Neural cell (in vitro differentiated cells): ENCODE data around the gene ARNT2. TPM values are rescaled to one million over a fixed set of nuclear protein-coding genes. Genes with fewer than 3 reads are reported as not detected.

Experiments used
- H2AFZ ChIP-seq: fragments of 200-600, 300-800 bp; sonication (generic), shearing (Covaris generic); 2 replicates; pipeline ENCODE4 v1.6.0; 2014; ENCODE audit warnings: low read depth, mild to moderate bottlenecking, antibody characterized with exemption, low read length, moderate library complexity
- H3F3A ChIP-seq: fragments of 200-600 bp; shearing (Covaris generic); 2 replicates; pipeline ENCODE4 v1.6.1; 2016; ENCODE audit warnings: mild to moderate bottlenecking, moderate library complexity, mixed read lengths, antibody characterized with exemption, low read length; ENCODE audit not compliant: insufficient read depth, poor library complexity, severe bottlenecking
- H3K27ac ChIP-seq: fragments of 200-600, 300-800 bp; sonication (generic), shearing (Covaris generic); 2 replicates; pipeline ENCODE4 v1.5.1; 2014; ENCODE audit warnings: mild to moderate bottlenecking, low read length, moderate library complexity
- H3K27me3 ChIP-seq: fragments of 300-800, 200-600 bp; sonication (generic), shearing (Covaris generic); 2 replicates; pipeline ENCODE4 v1.6.0; 2014; ENCODE audit warnings: mild to moderate bottlenecking, low read depth, low read length, moderate library complexity; ENCODE audit not compliant: insufficient read depth
- H3K36me3 ChIP-seq: fragments of 300-800, 200-600 bp; sonication (generic), shearing (Covaris generic); 2 replicates; pipeline ENCODE4 v1.5.1; 2014; ENCODE audit warnings: mild to moderate bottlenecking, antibody characterized with exemption, low read length, moderate library complexity; ENCODE audit not compliant: insufficient read depth
- H3K4me2 ChIP-seq: fragments of 300-800, 200-600 bp; sonication (generic), shearing (Covaris generic); 2 replicates; pipeline ENCODE4 v1.6.0; 2014; ENCODE audit warnings: mild to moderate bottlenecking, low read length
- H3K4me3 ChIP-seq: fragments of 300-800, 200-600 bp; sonication (generic), shearing (Covaris generic); 2 replicates; pipeline ENCODE4 v1.5.1; 2014; ENCODE audit warnings: mild to moderate bottlenecking, low read length, moderate library complexity
- H3K79me2 ChIP-seq: fragments of 200-600 bp; shearing (Covaris generic); replicated peaks from 2 replicates; pipeline ENCODE4 v1.6.0; 2014; ENCODE audit warnings: mild to moderate bottlenecking, low read length, moderate library complexity; ENCODE audit not compliant: insufficient read depth
- H3K9ac ChIP-seq: fragments of 300-800, 200-600 bp; sonication (generic), shearing (Covaris generic); 2 replicates; pipeline ENCODE4 v1.6.1; 2016; ENCODE audit warnings: mild to moderate bottlenecking, low read length, mixed read lengths
- H3K9me2 ChIP-seq: fragments of 200-600 bp; shearing (Covaris generic); 2 replicates; pipeline ENCODE4 v1.6.1; 2016; ENCODE audit warnings: mild to moderate bottlenecking, low read length, mixed read lengths; ENCODE audit not compliant: insufficient read depth
- H3K9me3 ChIP-seq: fragments of 200-600, 300-800 bp; sonication (generic), shearing (Covaris generic); 2 replicates; pipeline ENCODE4 v1.6.1; 2016; ENCODE audit warnings: mild to moderate bottlenecking, mixed run types, low read length, moderate library complexity, mixed read lengths
- H4K20me1 ChIP-seq: fragments of 200-600 bp; shearing (Covaris generic); 2 replicates; pipeline ENCODE4 v1.6.1; 2016; ENCODE audit warnings: mild to moderate bottlenecking, mixed run types; ENCODE audit not compliant: insufficient read depth
- EP300 ChIP-seq: fragments of 450-650 bp; conservative IDR thresholded peaks from 2 replicates; pipeline ENCODE4 v1.6.1; 2014; ENCODE audit warnings: antibody characterized with exemption, mild to moderate bottlenecking, moderate library complexity; ENCODE audit not compliant: poor library complexity, severe bottlenecking
- EZH2 ChIP-seq: fragments of 200-600, 300-800 bp; shearing (Covaris generic), sonication (generic); IDR thresholded peaks from 2 replicates; pipeline ENCODE4 v1.6.1; 2014; ENCODE audit warnings: antibody characterized with exemption, low read length, borderline replicate concordance, mild to moderate bottlenecking; ENCODE audit not compliant: insufficient read depth, poor library complexity, severe bottlenecking
- MXI1 ChIP-seq: fragments of 450-650 bp; conservative IDR thresholded peaks from 2 replicates; pipeline ENCODE4 v1.6.1; 2014; ENCODE audit warnings: antibody characterized with exemption, mild to moderate bottlenecking; ENCODE audit not compliant: poor library complexity, severe bottlenecking
- POLR2AphosphoS5 ChIP-seq: IDR thresholded peaks from 2 replicates; pipeline ENCODE4 v1.6.1; 2012
- RAD21 ChIP-seq: fragments of 450-650 bp; conservative IDR thresholded peaks from 2 replicates; pipeline ENCODE4 v1.6.1; 2014; ENCODE audit warnings: antibody characterized with exemption, mild to moderate bottlenecking, moderate library complexity
- SMC3 ChIP-seq: fragments of 450-650 bp; conservative IDR thresholded peaks from 2 replicates; pipeline ENCODE4 v1.6.1; 2014; ENCODE audit warnings: antibody characterized with exemption, mild to moderate bottlenecking, moderate library complexity; ENCODE audit not compliant: poor library complexity
- TAF1 ChIP-seq: IDR thresholded peaks from 2 replicates; pipeline ENCODE4 v1.6.1; 2012; ENCODE audit warnings: low read depth
- polyA plus RNA-seq: library from polyadenylated mRNA; depleted of rRNA; stranded (reverse); fragments of >200 nt; gene quantifications from 2 replicates; pipeline ENCODE4 v1.2.3, GENCODE V29; 2014
- TF ChIP-seq, protein P1 (sequence below): IDR thresholded peaks from 2 replicates; pipeline ENCODE4 v1.6.1; 2012; ENCODE audit warnings: borderline replicate concordance
- TF ChIP-seq, protein P2 (sequence below): fragments of 450-650 bp; IDR thresholded peaks from 2 replicates; pipeline ENCODE4 v1.5.1; 2014; ENCODE audit warnings: antibody characterized with exemption, mild to moderate bottlenecking, moderate library complexity; ENCODE audit not compliant: poor library complexity, severe bottlenecking

The ARNT2 gene
- polyA plus RNA-seq, 1 donor from 2014 or later = 41.2 TPM

DNA sequence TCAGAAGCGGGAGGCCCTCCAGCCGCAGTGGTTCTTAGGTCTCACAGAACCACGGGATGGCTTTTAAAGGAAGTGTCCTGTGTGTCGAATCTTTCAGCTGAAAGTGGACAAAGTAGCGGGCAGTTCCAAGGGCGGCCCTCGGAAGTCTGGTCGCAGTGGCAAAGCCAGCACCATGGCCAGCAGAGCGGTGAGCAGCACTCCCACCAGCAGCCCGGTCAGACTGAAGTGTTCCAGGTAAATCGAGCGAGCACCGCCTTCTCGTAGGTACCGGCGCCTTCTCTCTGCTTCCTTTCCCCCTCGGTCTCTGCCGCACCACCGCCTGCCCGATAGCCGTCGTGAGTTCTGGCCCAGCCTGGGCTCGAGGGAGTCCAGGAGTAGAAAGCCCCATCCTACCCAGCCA lies 187.3 kb downstream of the ARNT2 start:
- H3K79me2 ChIP-seq = no peaks in the 10 kb centered on the region
- H3K4me2 ChIP-seq = no peak overlapping the region
- H3K9me2 ChIP-seq = no peaks in the 10 kb centered on the region
- no peak overlapping the region for H2AFZ ChIP-seq
- H3K36me3 ChIP-seq = peaks cover 8% of the 10 kb centered on the region
- H3K9ac ChIP-seq = no peak overlapping the region
- H3K27me3 ChIP-seq = no peaks in the 10 kb centered on the region
- TF ChIP-seq TAF1 (no peak), EZH2 (no peak), RAD21 (no peak), POLR2AphosphoS5 (no peak), MXI1 (no peak), SMC3 (no peak), EP300 (no peak)
- TF ChIP-seq, protein P1, sequence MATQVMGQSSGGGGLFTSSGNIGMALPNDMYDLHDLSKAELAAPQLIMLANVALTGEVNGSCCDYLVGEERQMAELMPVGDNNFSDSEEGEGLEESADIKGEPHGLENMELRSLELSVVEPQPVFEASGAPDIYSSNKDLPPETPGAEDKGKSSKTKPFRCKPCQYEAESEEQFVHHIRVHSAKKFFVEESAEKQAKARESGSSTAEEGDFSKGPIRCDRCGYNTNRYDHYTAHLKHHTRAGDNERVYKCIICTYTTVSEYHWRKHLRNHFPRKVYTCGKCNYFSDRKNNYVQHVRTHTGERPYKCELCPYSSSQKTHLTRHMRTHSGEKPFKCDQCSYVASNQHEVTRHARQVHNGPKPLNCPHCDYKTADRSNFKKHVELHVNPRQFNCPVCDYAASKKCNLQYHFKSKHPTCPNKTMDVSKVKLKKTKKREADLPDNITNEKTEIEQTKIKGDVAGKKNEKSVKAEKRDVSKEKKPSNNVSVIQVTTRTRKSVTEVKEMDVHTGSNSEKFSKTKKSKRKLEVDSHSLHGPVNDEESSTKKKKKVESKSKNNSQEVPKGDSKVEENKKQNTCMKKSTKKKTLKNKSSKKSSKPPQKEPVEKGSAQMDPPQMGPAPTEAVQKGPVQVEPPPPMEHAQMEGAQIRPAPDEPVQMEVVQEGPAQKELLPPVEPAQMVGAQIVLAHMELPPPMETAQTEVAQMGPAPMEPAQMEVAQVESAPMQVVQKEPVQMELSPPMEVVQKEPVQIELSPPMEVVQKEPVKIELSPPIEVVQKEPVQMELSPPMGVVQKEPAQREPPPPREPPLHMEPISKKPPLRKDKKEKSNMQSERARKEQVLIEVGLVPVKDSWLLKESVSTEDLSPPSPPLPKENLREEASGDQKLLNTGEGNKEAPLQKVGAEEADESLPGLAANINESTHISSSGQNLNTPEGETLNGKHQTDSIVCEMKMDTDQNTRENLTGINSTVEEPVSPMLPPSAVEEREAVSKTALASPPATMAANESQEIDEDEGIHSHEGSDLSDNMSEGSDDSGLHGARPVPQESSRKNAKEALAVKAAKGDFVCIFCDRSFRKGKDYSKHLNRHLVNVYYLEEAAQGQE = no peak
- TF ChIP-seq, protein P2, sequence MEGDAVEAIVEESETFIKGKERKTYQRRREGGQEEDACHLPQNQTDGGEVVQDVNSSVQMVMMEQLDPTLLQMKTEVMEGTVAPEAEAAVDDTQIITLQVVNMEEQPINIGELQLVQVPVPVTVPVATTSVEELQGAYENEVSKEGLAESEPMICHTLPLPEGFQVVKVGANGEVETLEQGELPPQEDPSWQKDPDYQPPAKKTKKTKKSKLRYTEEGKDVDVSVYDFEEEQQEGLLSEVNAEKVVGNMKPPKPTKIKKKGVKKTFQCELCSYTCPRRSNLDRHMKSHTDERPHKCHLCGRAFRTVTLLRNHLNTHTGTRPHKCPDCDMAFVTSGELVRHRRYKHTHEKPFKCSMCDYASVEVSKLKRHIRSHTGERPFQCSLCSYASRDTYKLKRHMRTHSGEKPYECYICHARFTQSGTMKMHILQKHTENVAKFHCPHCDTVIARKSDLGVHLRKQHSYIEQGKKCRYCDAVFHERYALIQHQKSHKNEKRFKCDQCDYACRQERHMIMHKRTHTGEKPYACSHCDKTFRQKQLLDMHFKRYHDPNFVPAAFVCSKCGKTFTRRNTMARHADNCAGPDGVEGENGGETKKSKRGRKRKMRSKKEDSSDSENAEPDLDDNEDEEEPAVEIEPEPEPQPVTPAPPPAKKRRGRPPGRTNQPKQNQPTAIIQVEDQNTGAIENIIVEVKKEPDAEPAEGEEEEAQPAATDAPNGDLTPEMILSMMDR = no peak
- no peaks in the 10 kb centered on the region for H3K9me3 ChIP-seq
- H3K4me3 ChIP-seq = no peak overlapping the region
- no peak overlapping the region for H3K27ac ChIP-seq
- H4K20me1 ChIP-seq = no peaks in the 10 kb centered on the region
- H3F3A ChIP-seq = no peaks in the 10 kb centered on the region

DNA sequence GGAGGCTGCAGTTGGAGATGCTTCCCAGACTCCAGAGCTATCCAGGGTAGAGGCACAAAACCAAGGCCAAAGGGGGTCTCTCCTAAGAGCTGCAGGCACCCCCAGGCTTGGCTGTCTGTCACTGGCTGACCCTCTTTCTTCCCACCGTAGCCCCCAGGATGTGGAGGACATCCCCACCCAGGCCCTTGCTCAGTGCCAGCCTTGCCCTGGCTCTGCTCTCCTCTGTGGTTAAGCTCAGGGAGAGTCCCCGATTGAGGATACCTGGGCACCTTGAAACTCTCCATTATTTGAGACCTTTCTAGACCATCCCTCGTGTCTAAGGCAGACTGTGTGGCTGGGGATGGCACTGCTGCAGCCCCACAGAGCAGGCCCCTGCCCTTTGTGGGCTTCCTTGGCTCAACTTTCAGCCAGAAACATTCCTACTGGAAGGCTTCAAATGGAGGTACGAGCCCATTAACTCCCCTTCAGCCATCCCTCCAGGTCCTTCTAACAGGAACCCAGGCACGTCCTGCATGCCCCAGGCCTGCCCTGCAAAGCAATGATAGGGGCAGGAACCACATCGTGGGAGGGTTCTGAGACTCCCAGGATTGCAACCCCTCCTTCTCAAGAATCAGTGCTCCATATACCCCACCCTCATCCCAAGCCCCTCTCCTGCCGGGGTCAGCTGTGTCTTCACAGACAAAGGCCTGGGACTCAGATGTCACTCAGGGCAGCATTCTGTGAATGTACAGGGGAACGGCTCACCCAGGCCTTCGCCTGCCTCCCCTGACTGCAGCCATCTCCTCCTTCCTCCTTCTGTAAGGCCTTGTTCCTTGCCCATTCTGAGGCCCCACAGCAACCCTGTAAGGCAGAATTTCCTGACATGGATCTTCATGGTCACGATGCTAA lies 188.0 kb downstream of the ARNT2 start:
- no peaks in the 10 kb centered on the region for H3K9me3 ChIP-seq
- peaks cover 8% of the 10 kb centered on the region for H3K36me3 ChIP-seq
- no peaks in the 10 kb centered on the region for H4K20me1 ChIP-seq
- no peaks in the 10 kb centered on the region for H3F3A ChIP-seq
- H3K27me3 ChIP-seq = no peaks in the 10 kb centered on the region
- no peaks in the 10 kb centered on the region for H3K79me2 ChIP-seq
- H3K4me2 ChIP-seq = no peak overlapping the region
- H3K4me3 ChIP-seq = no peak overlapping the region
- TF ChIP-seq RAD21 (no peak), TAF1 (no peak), POLR2AphosphoS5 (no peak), SMC3 (no peak), EZH2 (no peak), MXI1 (no peak), EP300 (no peak)
- TF ChIP-seq, protein P1 = no peak
- TF ChIP-seq, protein P2 = no peak
- H2AFZ ChIP-seq = no peak overlapping the region
- no peak overlapping the region for H3K27ac ChIP-seq
- no peak overlapping the region for H3K9ac ChIP-seq
- no peaks in the 10 kb centered on the region for H3K9me2 ChIP-seq
